ENCODE data around the gene MOB3B.
A peak's percentile ranks its signal among the peaks of the same experiment; 100 is the strongest.

MOB3B gene

DNA sequence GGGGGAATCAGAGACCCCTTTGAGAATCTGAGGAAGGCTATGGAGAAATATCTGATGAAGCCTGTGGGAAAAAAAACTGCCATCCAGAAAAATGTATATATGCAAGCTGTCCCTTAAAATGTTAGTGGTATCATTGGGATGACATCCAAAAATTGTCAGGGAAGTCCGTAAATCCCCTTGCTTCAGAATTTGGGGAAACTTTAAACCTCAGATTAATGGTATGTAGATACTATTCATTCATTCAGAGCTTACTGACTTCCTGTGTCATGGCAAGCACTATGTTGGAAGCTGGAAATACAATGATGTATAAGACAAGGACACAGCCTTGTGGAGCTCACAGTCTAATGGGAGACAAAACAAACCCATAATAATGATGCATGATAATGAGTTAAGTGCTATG, 10.9 kb upstream of the MOB3B start:
- no peak for DNase-seq (ENCODE audit: low spot score)

DNA sequence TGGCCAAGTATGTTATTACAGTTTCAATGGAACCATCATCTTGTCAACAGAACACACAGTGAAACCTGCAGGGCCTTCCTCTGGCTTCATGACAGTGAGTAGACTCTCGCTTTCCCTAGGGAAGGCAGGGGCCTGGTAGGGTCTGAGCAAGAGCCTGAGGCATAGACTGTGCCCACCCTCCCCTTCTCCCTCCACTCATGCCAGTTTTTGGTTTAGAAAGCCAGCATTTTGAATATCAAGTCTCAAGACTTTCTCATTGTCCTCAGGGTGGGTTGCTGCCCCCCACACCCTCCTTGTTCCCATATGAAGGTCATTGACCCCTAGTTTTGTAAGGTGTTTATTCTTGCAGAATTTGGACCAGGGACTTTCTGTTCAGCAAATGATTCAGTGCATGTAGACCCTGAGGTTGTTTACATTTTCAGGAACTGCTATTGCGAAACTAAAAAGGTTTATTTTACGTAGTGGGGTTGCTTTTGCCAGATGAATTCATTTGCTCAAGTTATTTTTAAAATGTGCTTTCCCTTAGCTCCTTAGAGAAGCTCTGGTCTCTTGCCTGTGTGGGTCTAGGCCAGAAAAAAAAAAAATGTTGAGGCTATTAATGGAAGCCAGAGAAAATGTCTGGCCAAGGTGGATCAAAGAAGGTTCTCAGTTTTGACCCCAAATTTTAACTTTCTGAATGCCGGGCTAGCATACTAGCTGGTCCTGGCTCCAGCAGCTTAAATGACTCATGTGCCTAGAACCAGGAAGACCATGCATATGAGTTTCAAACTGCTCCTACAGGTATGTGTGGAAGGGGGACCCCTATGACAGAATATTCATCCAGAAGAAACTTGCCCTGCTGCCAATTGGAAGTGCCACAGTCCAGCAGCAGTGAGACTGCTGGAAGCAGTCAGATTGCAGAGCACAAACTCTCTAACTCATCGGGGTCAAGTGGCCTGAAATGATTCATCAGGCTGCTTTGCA, 10.1 kb upstream of the MOB3B start:
- DNase-seq (ENCODE audit: low spot score): no peak

DNA sequence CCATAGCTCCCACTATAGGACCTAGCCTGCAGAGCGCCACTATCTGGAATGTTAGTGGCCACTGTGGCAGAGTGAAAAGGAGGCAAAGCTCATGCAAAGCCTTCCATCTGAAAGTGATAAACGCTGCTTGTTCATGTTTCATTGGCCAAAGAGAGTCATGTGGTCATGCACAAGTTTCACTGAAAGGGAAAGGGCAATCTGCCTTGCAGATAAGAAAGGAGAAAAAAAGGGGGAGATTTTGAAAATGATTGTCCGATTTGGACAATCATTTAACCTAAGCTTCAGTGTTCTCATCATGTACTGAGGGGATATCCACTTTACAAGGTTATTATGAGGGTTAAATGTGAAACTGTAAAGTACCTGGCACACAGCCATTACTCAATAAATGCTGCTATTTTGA, 9.0 kb upstream of the MOB3B start:
- no peak for DNase-seq (ENCODE audit: low spot score)

DNA sequence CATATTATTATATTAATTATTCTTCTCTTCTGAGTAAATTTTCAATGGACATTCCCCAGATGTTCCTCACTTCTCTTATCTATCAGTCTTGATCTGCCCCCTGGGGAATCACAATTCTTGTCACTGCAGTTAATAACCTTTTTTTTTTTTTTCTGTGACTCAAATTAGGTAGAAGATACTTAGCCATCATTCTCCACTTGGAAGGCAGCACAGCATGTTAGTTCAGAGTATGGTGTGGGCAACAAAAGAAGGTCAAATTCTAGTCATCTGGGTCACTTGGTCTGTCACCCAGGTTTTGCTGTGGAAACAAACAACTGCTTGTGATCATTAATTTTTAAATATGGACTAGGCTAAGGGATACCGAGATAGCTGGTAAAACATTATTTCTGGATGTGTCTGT, 8.1 kb upstream of the MOB3B start:
- no peak for DNase-seq (ENCODE audit: low spot score)

DNA sequence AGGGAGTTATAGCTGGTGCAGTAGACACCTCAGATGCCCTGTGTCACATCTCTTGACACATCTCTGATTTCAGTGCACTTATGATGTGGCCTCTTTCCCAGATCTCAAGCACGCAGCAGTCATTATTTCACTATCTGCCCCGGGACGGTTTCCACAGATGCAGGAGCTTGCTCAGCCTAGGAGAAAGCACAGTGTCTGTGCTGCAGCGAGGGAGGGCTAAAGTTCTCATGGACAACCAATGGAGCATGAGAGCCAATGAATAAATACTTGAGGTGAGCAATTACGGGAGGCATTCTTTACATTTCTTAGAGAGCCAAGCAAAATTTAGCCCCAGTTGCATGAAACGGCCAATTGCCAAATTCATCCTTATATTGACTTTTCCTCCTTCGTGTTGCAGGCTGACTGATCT, 7.4 kb upstream of the MOB3B start:
- no peak for DNase-seq (ENCODE audit: low spot score)

DNA sequence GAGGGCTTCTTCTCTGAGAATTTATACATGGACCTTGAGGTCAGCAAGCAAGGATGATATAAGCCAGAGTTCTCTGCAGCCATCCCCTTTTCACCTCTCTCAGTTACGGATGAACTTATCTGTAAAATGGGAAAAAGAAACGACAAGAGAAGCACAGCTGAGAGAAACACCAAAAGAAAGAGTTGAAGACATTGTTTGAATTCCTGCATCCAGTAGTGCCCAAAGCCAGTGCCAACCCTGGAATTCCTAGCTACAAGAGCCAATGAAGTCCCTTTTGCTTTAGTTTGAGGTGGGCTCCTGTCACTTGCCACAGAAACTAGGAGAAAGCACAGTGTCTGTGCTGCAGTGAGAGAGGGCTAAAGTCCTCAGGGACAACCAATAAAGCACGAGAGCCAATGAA, 6.6 kb upstream of the MOB3B start:
- no peak for DNase-seq (ENCODE audit: low spot score)

DNA sequence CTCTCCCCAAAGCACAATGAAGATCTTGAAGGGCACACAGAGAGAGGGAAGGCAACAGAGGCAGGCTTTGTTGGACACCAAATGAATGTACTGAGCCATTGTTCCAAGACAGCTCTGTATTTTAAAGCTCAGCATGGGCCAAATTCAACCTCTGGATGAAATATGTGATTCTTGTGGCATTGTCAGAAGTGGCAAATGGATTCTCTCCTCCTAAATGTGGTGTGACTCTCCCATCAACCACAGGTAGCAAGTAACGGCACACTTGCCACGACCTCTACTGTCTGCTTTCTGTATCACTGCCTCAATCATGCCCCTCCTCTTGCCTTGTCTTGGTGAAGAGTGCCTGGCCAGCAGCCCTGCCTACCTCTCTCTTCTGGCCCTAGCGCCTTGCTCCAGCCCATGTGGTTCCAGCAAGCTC, 6.1 kb upstream of the MOB3B start:
- DNase-seq (ENCODE audit: low spot score): peak; percentile 79

DNA sequence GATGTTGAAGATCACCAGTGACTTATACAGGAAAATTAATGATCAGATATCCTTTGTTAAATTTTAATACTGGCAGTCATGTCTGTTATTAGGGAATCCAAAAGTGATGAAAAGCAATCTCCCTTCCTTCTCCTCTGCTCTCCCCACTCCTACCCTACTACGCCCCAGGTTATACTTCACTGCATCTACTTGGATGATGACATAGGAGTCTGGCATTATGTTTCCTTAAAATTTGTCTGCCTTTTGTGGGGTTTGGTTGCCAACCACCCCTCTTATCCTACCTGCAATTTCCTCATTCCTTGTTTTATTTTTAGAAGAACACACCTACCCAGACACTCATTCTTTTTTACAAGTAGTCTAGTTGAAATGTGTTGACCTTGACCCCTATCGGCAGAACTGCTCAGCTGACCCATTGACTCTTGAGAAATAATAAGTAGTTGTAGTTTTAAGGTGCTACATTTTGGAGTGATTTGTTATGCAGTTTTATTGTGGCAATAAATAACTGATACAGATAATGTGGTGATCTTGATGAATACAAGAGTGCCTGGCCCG, 5.1 kb upstream of the MOB3B start:
- no peak for DNase-seq (ENCODE audit: low spot score)

DNA sequence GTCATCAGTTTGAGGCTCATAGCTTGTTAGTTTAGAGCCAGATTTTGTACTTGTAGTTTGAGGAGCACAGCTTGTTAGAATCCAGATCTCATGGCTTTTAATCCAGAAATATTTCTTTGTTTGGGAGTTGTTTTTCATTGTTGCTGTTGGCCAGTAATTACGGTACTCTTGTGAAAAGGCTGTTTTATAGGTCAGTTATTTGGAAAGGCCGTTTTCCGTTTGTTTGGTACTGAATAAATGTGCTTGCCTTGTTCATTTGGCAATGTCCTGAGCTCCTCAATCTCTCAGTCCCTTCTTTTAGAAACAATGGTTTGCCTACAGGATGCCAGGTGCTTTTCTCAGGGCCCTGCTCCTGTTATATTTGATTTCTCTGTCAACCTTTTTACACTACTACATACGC, 4.5 kb upstream of the MOB3B start:
- DNase-seq (ENCODE audit: low spot score): no peak

DNA sequence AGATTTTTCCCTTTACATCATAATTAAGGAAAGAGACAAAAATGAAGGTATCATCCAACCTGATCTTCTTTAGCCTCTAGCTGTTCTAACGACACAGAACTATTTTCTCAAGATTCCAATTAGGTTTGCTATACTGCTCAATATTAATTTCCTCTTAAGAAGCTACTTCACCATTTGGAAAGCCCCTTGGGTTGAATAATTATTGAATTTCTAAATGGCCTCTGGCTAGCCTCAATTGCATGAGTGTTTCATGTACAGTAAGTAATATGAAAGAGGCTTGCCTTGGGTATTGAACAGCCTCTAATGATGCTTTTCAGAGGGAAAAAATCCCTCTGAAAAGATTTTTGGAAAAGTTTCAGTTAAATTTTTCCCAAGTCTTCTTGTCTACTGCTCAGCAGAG, 3.7 kb upstream of the MOB3B start:
- no peak for DNase-seq (ENCODE audit: low spot score)

DNA sequence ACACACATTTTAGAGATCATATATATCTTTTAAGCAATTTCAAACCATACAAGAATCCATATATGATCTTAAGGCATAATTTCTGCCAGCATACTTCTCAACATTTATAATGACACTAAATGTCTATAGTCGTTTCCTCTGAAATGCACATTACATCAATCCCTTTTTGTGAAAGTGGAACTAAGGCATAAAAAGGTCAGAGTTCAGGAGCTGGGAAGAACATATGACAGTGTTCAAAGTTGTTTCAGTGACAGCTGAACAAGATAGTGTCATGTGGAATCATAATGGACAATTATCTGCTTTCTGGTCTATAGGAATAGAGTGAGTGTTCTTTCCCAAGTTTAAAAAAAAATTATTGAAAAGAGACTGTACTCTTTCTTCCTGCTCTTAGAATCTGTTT, 2.4 kb upstream of the MOB3B start:
- DNase-seq (ENCODE audit: low spot score): no peak

DNA sequence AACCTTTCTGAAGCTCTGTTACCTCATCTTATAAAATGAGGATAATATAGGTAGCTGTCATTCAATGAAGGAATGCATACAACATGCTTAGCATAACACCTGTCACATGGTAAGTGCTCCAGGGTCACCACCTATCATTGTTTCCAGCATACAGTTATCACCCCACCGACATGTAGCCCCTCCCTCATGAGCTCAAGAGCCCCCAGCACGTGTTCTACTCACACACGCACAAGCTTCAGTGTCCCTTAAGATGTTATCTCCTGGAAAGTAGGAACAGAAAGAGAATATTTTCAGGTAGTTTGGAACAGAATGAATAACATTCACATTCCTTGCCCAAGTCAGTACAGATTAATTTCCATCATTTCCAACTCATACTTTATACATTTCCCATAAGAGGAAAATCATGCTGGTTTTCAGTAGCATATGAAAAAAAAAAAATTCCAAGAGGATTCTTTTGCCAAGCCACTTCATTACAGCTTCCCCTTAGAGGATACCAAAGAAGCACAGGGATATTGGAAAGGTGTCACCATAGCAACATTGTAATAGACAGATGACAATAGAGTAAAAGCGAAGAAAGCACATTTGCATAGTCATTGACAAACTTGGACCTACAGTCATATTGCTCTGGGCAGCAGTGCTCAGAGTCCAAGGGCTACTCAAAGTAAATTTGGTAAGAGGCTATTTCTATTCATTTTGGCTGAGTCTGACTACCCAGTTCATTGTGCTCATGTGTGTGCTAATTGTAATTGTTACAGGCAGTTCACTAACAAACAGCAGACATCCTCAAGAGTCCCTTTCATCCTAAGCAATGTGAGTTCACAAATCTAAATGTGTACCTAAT, 1.5 kb upstream of the MOB3B start:
- no peak for DNase-seq (ENCODE audit: low spot score)

DNA sequence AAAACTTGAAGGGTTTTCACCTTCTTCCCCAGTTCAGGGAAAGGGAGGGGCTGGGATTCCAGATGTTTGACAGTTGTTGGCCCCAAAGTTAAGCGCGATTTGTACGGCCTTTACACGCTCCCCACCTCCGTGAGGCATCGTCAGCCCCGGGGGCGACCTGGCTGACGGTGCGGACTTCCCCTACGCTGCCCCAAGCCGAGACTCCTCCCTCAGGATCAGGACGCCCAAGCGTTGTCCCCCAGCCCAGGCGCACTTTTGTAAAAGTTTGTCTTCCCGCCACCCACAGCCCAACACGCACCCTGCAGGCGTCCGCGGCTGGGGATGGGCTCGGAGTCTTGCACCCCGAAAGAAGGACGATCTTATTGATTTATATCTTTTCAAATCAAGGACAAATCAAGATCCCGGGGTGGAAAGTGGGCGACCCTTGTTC, 713 bp downstream of the MOB3B start:
- DNase-seq (ENCODE audit: low spot score): peak; percentile 58

DNA sequence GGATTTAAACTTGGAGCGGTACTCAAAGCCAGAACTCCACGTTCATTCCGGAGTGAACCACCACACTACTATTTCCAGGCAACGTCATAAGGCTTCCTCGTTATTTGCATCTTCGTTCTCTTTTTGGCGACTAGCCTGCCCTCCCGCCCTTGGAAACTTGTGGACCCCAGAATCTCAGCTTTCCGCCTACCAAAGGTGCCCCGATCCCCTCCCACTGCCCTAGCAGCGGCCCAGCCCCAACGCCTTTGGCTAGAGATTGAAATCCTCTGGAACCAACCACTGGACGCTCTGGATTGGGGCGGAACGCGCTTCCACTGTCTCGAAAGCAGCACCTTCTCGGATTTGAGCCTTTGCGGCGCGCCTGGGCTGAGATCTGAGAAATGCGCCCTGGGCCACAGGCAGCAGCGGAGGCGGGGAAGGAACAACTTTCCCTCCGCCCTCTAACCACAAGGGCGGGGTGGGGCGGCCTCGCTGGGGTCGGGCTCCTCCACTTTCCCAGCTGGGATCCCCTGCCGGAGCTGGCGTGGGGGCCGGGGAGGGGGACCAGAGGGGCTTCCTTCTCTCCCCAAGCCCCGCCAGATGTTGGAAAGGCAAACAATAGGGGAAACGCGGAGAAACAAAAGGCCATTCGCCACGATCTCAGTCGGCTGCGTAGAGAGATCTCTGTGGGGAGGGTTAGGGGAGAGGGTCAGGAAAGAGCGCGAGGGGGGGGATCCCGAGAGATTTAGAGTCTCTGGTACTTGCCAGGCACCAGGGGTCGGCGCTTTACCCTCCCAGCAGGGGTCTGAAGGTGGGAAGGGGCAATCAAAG, 1.3 kb downstream of the MOB3B start:
- peak; percentile 76 for DNase-seq (ENCODE audit: low spot score)

DNA sequence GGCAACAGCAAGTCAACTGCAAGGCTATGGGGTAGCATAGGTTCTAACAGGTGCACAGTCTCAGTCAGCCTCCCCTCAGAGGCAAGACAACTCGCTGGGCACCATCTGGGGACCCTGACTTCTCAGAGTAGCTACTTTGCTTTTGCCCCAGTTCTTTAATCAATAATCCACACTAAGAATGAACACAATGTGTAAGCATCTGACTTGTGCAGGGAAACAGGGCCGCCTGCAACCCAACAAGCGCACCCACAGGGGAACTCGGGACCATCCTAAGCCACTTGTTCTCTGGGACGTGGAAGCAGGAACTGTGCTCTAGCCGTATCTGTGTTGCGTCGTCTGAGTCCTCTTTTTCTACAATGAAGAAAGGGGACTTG, 1.9 kb downstream of the MOB3B start:
- DNase-seq (ENCODE audit: low spot score): peak; percentile 37

DNA sequence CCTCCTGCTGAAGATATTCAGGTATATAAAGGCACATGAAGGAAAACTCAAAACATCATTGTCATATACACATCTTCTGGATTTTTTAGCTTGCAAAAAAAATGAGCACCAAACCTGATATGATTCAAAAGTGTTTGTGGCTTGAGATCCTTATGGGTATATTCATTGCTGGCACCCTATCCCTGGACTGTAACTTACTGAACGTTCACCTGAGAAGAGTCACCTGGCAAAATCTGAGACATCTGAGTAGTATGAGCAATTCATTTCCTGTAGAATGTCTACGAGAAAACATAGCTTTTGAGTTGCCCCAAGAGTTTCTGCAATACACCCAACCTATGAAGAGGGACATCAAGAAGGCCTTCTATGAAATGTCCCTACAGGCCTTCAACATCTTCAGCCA, 5.4 kb downstream of the MOB3B start, which contains the start of gene IFNK:
IFNK (plus strand) TSS at position 55 of the 400 bp plus-strand sequence; CDS start at position 102, 47 bp downstream.
- DNase-seq (ENCODE audit: low spot score): no peak

DNA sequence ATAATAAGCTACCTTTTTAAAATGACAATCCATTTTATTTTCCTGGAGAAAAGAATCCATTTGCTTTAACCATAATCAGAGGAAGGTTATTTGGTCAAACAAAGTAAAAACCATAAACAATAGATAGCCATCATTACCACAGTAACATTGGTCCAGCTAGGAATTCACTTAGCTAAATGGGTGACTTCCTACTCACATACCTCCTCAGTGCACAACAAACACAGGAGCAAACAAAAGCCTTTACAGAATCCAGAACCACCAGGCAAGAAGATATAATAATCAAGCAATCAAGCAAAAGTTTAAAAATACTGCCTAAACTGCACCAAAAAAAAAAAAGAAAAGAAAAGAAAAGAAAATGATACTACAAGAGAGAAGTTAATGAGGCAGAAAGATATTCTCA, 6.5 kb downstream of the MOB3B start:
- no peak for DNase-seq (ENCODE audit: low spot score)

DNA sequence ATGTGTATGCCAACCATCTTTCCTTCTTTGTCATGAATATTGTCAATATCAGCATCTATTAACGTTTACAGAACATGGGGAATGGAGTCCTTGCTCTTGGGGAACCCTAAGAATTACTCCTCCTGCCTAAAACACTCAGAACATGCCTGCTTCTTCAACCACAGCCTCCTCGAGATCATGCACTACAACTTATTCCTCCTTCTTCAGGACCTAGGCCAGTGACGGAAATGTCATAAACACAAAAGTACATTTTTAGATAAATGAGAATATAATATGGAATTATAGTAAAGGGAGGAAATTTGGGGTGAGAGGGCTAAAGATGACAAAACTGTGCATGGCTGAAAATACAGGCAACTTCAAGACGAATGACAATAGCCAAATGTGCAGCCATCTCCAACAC, 8.6 kb downstream of the MOB3B start:
- no peak for DNase-seq (ENCODE audit: low spot score)

DNA sequence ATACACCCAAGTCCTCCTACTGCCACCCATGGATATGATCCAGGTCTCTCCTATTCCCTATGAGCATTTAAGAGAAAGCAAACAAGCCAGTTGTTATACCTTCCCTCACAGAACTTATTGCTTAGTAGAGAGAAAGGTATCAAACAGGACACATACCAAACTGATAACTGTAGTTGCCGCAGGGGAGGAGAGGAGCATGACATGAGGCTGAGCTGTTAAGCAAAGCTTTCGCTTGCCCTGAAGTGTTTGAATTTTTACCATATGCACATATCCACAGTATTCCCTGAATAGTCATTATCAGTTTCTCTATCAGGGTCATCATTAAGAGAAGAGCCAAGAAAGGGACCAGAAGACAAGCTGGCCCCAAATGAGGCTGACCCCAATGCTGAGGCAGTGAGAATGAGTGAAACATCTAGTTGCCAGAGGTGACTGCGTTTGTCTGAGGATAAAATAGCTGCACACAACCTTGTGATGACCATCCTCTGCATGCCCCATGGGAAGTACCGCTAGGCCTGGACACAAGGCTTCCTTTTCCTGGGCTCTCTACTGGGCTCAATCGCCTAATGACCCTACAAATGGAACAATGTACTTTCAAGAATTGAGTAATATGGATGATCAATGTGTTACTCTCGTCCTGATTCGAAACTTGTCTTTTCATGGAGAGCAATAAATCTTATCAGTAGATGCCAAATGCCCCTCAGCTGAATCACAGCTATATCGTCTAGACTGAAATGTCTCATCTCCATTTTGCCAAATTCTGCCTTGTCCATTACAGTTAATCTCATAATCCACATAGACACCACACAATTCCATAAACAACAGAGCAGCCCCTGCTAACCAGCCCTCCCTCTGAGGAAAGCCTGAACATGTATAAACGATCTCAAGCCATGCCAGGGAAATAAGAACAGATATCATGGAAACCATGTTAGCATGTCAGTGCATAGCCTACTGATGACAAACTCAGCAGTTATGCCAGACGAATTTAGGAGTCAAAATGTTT, 9.8 kb downstream of the MOB3B start:
- DNase-seq (ENCODE audit: low spot score): no peak

DNA sequence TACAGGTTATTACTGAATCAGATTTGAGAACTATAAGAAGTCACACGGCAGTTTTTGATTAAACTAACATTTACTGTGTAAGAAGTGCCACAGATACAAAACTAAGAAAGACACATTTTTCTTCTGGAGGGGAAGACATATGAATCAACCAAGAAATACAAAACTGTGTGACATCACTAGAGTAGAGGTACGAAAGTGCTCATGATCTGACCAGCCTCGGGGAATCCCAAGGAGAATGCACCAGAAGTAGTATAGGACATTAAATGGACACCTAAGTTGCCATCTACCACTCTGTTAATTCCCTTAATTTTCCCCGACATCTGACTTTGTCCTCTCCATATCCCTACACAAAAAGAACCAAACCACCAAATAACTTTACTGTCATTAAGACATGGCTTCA, 10.8 kb downstream of the MOB3B start:
- no peak for DNase-seq (ENCODE audit: low spot score)

DNA sequence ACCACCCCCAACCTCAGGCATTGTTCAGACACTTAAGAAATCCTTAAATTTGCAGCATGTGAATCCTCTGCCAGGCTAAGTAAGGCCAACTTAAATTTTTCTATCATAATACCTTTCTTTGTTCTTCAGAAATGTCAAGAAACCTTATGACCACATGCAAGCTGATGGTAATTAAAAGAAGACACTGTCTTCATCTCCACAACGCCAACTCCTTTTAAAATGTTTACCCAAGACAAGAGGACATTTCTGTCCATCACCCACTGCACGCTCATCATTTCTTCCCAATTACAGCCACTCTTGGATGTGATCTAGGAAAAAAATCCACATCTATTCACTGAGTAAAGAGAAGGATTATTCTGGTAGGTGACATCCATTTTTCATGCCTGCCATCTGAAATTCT, 11.6 kb downstream of the MOB3B start:
- DNase-seq (ENCODE audit: low spot score): no peak

Data from Ammon's horn (tissue), 1 donor.